Tibial artery (tissue), 4 donors: ENCODE results near the gene KIAA0825.

Experiments used
- DNase-seq, 2 donors: peaks; one replicate each; pipeline ENCODE4 v3.0.0-alpha.2; 2019
- H3K27ac ChIP-seq, 2 donors: fragments of 200-600 bp; sonication (generic) in 1 of 2; 1 replicate in 1 of 2; 2 replicates in 1 of 2; pipeline ENCODE4 v1.5.1; 2018 to 2019; ENCODE audit warnings: mild to moderate bottlenecking in 1 of 2
- H3K27me3 ChIP-seq, 2 donors: fragments of 200-600 bp; sonication (generic) in 1 of 2; one replicate each; pipeline versions ENCODE4 v1.5.1 to v1.6.0; 2016 to 2019
- H3K36me3 ChIP-seq, 3 donors: fragments of 200-600 bp; sonication (generic) in 2 of 3; one replicate each; pipeline ENCODE4 v1.5.1; 2016 to 2019; ENCODE audit warnings: mild to moderate bottlenecking in 2 of 3
- H3K4me1 ChIP-seq, 4 donors: fragments of 200-600 bp; sonication (generic) in 2 of 4; 1 replicate in 3 of 4; 2 replicates in 1 of 4; pipeline ENCODE4 v1.5.1; 2016 to 2019
- H3K4me3 ChIP-seq, 2 donors: fragments of 200-600 bp; sonication (generic) in 1 of 2; 1 replicate in 1 of 2; 2 replicates in 1 of 2; pipeline ENCODE4 v1.5.1; 2018 to 2019; ENCODE audit warnings: mild to moderate bottlenecking in 2 of 2
- H3K9me3 ChIP-seq, 3 donors: fragments of 200-600 bp; sonication (generic) in 1 of 3; one replicate each; pipeline ENCODE4 v1.5.1; 2016 to 2019
- intact Hi-C: fragments of 100-400 bp; cut with DNase I; formaldehyde crosslinking; loops from one replicate; pipeline ENCODE4 v1.15.0; 2023; ENCODE audit warnings: low total_unique reads
- TF ChIP-seq, protein P1 (sequence below), 2 experiments: fragments of 200-600 bp in 1 of 2; fragments of 450-650 bp in 1 of 2; IDR thresholded peaks; one replicate each; pipeline ENCODE4 v1.5.1; 2017 to 2019; ENCODE audit warnings: antibody characterized with exemption in 2 of 2, mild to moderate bottlenecking in 1 of 2, moderate library complexity in 1 of 2

Gene KIAA0825

DNA sequence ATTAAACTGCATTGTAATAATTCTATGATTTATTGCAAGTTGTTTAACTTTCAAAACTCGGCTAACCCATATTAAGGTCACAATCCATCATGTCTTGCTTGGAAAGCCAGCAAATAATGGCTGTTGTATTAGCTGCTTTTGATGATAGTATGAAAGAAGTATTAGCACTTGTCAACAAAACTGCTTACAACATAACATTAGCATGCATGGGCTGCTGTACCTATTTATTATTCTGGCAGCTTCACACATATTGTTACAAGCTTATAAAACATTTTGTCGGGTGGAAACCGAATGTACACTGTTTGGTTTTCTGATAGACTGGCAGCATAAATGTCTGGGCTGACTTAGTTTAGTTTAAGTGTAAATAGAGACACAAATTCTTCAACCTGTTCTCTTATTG lies 378.3 kb downstream of the KIAA0825 start:
- TF ChIP-seq, protein P1, sequence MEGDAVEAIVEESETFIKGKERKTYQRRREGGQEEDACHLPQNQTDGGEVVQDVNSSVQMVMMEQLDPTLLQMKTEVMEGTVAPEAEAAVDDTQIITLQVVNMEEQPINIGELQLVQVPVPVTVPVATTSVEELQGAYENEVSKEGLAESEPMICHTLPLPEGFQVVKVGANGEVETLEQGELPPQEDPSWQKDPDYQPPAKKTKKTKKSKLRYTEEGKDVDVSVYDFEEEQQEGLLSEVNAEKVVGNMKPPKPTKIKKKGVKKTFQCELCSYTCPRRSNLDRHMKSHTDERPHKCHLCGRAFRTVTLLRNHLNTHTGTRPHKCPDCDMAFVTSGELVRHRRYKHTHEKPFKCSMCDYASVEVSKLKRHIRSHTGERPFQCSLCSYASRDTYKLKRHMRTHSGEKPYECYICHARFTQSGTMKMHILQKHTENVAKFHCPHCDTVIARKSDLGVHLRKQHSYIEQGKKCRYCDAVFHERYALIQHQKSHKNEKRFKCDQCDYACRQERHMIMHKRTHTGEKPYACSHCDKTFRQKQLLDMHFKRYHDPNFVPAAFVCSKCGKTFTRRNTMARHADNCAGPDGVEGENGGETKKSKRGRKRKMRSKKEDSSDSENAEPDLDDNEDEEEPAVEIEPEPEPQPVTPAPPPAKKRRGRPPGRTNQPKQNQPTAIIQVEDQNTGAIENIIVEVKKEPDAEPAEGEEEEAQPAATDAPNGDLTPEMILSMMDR (IDR thresholded peaks at IDR 0.05), result no peak
- H3K4me3 ChIP-seq, result no peak overlapping the region
- intact Hi-C loops, result no loop called here
- peaks cover 0 to 10% (median 0%) of the 10 kb centered on the region in 3 donors for H3K9me3 ChIP-seq
- no peak for DNase-seq
- H3K27me3 ChIP-seq, result no peaks in the 10 kb centered on the region
- no peak overlapping the region for H3K27ac ChIP-seq
- H3K4me1 ChIP-seq, result peaks cover 0 to 7% (median 0%) of the 10 kb centered on the region in 4 donors
- H3K36me3 ChIP-seq, result no peaks in the 10 kb centered on the region

DNA sequence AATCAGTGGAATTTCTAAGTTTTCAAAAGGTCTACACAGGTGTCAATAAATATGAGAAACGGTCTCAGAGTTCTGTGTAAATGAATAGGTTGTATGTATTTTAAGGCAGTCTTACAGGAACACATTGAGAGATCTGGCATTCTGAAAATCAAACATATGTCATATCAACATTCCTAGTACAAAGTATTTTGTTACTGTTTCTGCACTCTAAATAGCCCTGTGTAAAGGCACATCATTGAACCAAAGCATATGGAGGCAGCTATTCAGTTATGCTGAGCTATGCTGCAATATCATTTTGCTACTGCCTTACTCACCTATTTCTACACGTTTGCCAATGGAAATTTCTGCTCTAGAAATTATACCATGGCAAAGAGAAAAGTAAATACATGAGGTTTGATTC lies 379.1 kb downstream of the KIAA0825 start:
- peaks cover 0 to 7% (median 0%) of the 10 kb centered on the region in 4 donors for H3K4me1 ChIP-seq
- TF ChIP-seq, protein P1 (IDR thresholded peaks at IDR 0.05), result no peak
- H3K9me3 ChIP-seq, result peaks cover 0 to 10% (median 0%) of the 10 kb centered on the region in 3 donors
- H3K27me3 ChIP-seq, result no peaks in the 10 kb centered on the region
- no peaks in the 10 kb centered on the region for H3K36me3 ChIP-seq
- no peak overlapping the region for H3K4me3 ChIP-seq
- H3K27ac ChIP-seq, result no peak overlapping the region
- no peak for DNase-seq
- intact Hi-C loops, result no loop called here

DNA sequence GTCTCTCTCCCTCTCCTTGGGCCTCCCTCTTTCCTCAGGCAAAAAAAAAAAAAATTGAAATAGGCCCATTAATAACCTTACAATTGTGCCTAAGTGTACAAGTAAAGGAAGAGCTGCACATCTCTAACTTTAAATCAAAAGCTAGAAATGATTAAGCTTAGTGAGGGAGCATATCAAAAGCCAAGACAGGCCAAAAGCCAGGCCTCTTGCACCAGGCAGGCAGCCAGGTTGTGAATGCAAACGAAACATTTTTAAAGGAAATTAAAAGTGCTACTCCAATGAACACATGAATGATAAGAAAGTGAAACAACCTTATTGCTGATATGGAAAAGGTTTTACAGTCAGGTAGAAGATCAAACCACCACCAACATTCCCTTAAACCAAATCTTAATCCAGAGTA lies 383.4 kb downstream of the KIAA0825 start:
- TF ChIP-seq, protein P1 (IDR thresholded peaks at IDR 0.05), result no peak
- intact Hi-C loops, result no loop called here
- peaks cover 0 to 10% (median 0%) of the 10 kb centered on the region in 3 donors for H3K9me3 ChIP-seq
- H3K27ac ChIP-seq, result no peak overlapping the region
- no peak overlapping the region for H3K4me3 ChIP-seq
- no peak for DNase-seq
- no peaks in the 10 kb centered on the region for H3K27me3 ChIP-seq
- H3K4me1 ChIP-seq, result no peaks in the 10 kb centered on the region
- H3K36me3 ChIP-seq, result no peaks in the 10 kb centered on the region

DNA sequence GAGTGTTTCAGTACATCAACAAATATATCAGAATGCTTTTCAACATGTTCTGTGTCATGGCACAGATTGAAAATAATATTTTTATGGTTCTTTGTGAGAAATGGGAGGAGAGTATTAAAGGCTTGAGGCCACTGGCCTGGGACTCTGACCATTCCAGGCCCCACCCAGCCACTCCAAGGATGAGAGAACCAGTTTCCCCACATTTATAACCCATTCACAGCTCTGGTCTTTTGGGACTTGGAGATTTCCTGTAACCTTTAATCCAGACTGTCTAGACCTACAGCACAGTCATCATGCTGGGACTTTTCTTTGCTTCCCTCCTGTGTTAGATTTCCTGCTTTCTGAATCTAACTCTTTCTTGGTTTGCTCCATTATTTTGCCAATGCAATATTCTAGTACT lies 389.6 kb downstream of the KIAA0825 start:
- H3K4me3 ChIP-seq, result no peak overlapping the region
- no peaks in the 10 kb centered on the region for H3K27me3 ChIP-seq
- intact Hi-C loops, result no loop called here
- DNase-seq, result no peak
- H3K9me3 ChIP-seq, result no peaks in the 10 kb centered on the region
- TF ChIP-seq, protein P1 (IDR thresholded peaks at IDR 0.05), result no peak
- no peak overlapping the region for H3K27ac ChIP-seq
- H3K36me3 ChIP-seq, result no peaks in the 10 kb centered on the region
- no peaks in the 10 kb centered on the region for H3K4me1 ChIP-seq

DNA sequence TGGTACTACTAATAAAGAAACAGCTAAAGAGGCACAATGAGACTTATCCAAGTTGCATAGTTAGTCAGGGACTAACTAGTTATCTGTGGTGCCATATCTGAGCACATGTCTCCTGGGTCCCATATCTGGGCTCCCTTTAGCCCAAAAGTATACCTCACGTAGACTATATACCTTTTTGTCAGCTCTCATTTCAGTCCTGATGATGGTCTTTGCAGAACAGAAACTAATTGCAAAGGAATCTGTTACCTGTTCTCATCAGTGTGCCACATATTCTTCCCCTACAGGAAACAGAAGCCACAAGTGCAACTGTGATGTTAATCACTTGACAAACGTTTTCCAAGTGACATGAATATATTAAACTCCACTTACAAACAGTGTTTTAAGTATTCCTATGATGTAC lies 395.2 kb downstream of the KIAA0825 start:
- Histone ChIP-seq H3K36me3 (no peaks in the 10 kb centered on the region), H3K27me3 (no peaks in the 10 kb centered on the region), H3K4me1 (peaks cover 0 to 6% (median 2%) of the 10 kb centered on the region in 4 donors), H3K4me3 (no peak overlapping the region), H3K9me3 (no peaks in the 10 kb centered on the region), H3K27ac (no peak overlapping the region)
- TF ChIP-seq, protein P1 (IDR thresholded peaks at IDR 0.05), result no peak
- no peak for DNase-seq
- intact Hi-C loops, result no loop called here

DNA sequence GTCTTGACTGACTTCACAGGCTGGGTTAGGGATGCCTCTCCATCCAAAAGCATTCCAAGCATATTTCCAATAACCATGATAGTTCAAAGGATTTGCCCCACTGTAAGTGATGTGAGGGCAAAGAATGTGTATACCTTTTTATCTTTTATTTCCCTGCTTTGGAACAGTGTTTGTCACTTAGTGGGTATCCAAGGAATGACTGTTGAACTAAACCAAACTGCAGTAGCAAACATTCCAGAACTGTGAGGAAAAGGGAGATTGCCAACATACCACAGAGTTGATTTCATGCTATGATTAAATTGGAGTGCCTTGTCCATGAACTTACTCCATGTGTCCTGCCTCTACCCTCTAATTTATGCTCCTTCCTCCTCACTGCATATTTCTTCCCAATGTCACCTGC lies 400.0 kb downstream of the KIAA0825 start:
- peaks cover 0 to 11% (median 2%) of the 10 kb centered on the region in 4 donors for H3K4me1 ChIP-seq
- no peak overlapping the region for H3K4me3 ChIP-seq
- DNase-seq, result no peak
- intact Hi-C loops, result no loop called here
- H3K27ac ChIP-seq, result no peak overlapping the region
- no peaks in the 10 kb centered on the region for H3K9me3 ChIP-seq
- TF ChIP-seq, protein P1 (IDR thresholded peaks at IDR 0.05), result no peak
- no peaks in the 10 kb centered on the region for H3K36me3 ChIP-seq
- H3K27me3 ChIP-seq, result no peaks in the 10 kb centered on the region
